ENCODE measurements around the gene CERS1. TPM values are rescaled to one million over a fixed set of nuclear protein-coding genes. Genes with fewer than 3 reads are reported as not detected.

Gene CERS1
- total RNA-seq, 1 experiment from 2014 or later = 11.4 TPM

DNA sequence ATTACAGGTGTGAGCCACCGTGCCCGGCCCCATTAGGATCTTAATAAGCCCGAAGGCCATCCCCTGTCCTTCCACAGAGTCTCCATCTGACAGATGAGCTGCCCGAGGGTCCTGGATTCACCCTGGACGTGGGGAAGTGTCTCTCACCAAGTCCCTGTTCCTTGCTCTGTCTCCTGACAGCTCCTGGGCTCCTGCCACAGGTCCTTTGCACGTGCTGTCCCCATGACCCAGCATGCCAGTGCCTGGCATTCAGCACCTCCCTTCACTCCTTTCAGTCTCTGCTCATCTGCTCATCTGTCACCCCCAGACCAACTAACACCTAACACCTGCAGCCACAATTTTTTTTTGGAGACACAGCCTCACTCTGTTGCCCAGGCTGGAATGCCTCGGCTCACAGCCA lies 14.5 kb downstream of the CERS1 start:
- DNase-seq (ENCODE audit: low spot score) = no peak
- intact Hi-C loops (cut with micrococcal nuclease; ENCODE audit: unreplicated experiment) = no loop called here
- H3K9me3 ChIP-seq (ENCODE audit: low read depth, low read length, poor library complexity, severe bottlenecking) = no peaks in the 10 kb centered on the region
- TF ChIP-seq CTCF (conservative IDR thresholded peaks at IDR 0.05; ENCODE audit: low read depth, low read length) (no peak), EZH2 (IDR thresholded peaks at IDR 0.05; ENCODE audit: borderline replicate concordance, low read depth, low read length, poor library complexity, severe bottlenecking) (no peak)
- no peaks in the 10 kb centered on the region for H3K27me3 ChIP-seq (replicated peaks; ENCODE audit: insufficient read depth, low read depth, low read length, poor library complexity)
- CTCF ChIA-PET = interaction anchor here (0.7 kb wide), 1 partner anchor 293 kb away, joined by 3 read pairs; the partner anchor contains the start of gene REX1BD
- H3K27ac ChIP-seq (ENCODE audit: low read depth, low read length, poor library complexity, severe bottlenecking) = no peak overlapping the region
- no TSS peak for BruUV-seq (replicated peaks)
- H3K36me3 ChIP-seq (ENCODE audit: insufficient read depth, low read length, poor library complexity, severe bottlenecking) = peaks cover 9% of the 10 kb centered on the region
- H3K4me1 ChIP-seq (ENCODE audit: insufficient read depth, low read length, poor library complexity, severe bottlenecking) = no peaks in the 10 kb centered on the region
- no peak overlapping the region for H3K4me3 ChIP-seq (ENCODE audit: low read depth, low read length, poor library complexity, severe bottlenecking)
- POLR2A ChIA-PET (ENCODE audit: low non-redundant PET) = interaction anchor here (0.7 kb wide), 1 partner anchor 29 kb away, joined by 8 read pairs; no protein-coding TSS in a partner anchor

DNA sequence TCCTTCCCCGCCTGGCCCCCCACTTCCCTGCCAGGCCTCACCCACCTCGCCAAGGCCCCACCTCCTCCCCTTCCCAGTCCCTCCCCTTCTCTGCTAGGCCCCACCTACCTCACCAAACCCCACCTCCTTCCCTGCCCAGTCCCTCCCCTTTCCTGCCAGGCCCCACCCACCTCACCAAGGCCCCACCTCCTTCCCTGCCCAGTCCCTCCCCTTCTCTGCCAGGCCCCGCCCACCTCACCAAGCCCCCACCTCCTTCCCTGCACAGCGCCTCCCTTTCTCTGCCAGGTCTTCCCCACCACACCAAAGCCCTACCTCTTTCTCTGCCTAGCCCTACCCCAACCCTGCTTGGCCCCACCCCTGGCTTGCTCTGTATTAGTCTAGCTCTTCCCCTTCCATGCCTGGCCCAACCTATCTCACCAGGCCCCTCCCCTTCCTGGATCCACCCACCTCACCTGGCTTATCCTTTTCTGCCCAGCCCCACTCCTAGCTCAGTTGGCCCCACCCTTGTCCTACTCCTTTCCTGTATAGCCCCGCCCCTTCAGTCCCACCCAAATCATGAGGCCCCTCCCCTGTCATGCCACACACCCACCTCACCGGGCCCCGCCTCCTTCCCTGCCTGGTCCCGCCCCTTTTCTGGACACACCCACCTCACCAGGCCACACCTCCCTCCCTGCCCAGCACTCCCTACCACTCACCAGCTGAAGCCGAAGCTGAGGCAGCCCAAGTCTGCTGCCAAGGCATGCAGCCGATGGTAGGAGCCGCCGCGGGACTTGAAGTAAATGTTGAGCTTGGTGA lies 16.2 kb downstream of the CERS1 start:
- Histone ChIP-seq H3K9me3 (ENCODE audit: low read depth, low read length, poor library complexity, severe bottlenecking) (no peaks in the 10 kb centered on the region), H3K27me3 (replicated peaks; ENCODE audit: insufficient read depth, low read depth, low read length, poor library complexity) (no peaks in the 10 kb centered on the region), H3K4me3 (ENCODE audit: low read depth, low read length, poor library complexity, severe bottlenecking) (no peak overlapping the region), H3K4me1 (ENCODE audit: insufficient read depth, low read length, poor library complexity, severe bottlenecking) (no peaks in the 10 kb centered on the region), H3K27ac (ENCODE audit: low read depth, low read length, poor library complexity, severe bottlenecking) (no peak overlapping the region), H3K36me3 (ENCODE audit: insufficient read depth, low read length, poor library complexity, severe bottlenecking) (peaks cover 13% of the 10 kb centered on the region)
- BruUV-seq (replicated peaks) = no TSS peak
- TF ChIP-seq CTCF (conservative IDR thresholded peaks at IDR 0.05; ENCODE audit: low read depth, low read length) (no peak), EZH2 (IDR thresholded peaks at IDR 0.05; ENCODE audit: borderline replicate concordance, low read depth, low read length, poor library complexity, severe bottlenecking) (no peak)
- ChIA-PET POLR2A (ENCODE audit: low non-redundant PET) (interaction anchor here (0.5 kb wide), 1 partner anchor 8 kb away, joined by 4 read pairs; no protein-coding TSS in a partner anchor), CTCF (no interaction called here)
- peak; percentile 53 for DNase-seq (ENCODE audit: low spot score)
- intact Hi-C loops (cut with micrococcal nuclease; ENCODE audit: unreplicated experiment) = no loop called here

DNA sequence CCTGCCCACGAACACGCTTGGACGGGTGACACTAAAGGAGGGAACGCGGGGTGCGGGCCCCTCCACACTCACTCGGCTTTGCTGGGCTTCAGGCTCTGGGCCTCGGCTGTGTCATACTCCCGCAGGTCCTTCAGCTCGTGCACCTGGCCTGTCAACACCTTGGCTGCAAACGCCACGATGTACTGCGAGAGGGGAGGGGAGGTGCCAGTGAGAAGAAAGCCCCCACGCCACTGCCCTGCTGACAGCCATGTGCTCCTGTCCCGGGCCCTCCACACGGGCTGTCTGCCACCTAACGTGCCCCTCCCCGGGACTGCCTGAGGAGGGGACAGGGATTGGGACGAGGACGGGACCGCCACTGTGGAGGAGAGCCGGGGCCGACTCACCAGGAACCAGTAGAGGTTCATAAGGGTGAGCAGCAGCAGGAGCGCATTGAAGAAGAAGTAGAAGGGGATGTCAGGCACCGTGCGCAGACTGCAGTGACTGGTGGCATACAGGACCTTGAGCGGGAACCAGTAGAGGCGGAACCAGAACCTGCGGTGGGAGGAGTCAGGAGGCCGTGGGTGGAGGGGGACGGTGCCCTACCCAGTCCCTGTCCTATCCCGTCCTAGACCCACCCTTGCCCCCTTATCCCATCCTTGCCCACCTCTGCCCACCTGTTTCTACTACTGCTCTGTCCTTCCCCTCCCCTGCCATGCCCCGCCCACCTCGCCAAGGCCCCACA lies 16.9 kb downstream of the CERS1 start:
- peaks cover 13% of the 10 kb centered on the region for H3K36me3 ChIP-seq (ENCODE audit: insufficient read depth, low read length, poor library complexity, severe bottlenecking)
- intact Hi-C loops (cut with micrococcal nuclease; ENCODE audit: unreplicated experiment) = no loop called here
- CTCF ChIA-PET = no interaction called here
- H3K27me3 ChIP-seq (replicated peaks; ENCODE audit: insufficient read depth, low read depth, low read length, poor library complexity) = no peaks in the 10 kb centered on the region
- DNase-seq (ENCODE audit: low spot score) = no peak
- H3K27ac ChIP-seq (ENCODE audit: low read depth, low read length, poor library complexity, severe bottlenecking) = no peak overlapping the region
- H3K4me3 ChIP-seq (ENCODE audit: low read depth, low read length, poor library complexity, severe bottlenecking) = no peak overlapping the region
- no TSS peak for BruUV-seq (replicated peaks)
- POLR2A ChIA-PET (ENCODE audit: low non-redundant PET) = no interaction called here
- no peak for TF ChIP-seq CTCF (conservative IDR thresholded peaks at IDR 0.05; ENCODE audit: low read depth, low read length)
- H3K4me1 ChIP-seq (ENCODE audit: insufficient read depth, low read length, poor library complexity, severe bottlenecking) = no peaks in the 10 kb centered on the region
- H3K9me3 ChIP-seq (ENCODE audit: low read depth, low read length, poor library complexity, severe bottlenecking) = no peaks in the 10 kb centered on the region
